GM12892 (cell line): ENCODE measurements around the gene ZFR2.

Experiments
- POLR2A ChIP-seq: IDR thresholded peaks from 2 replicates; pipeline ENCODE4 v1.6.1; 2011; ENCODE audit warnings: low read depth, low read length, control low read depth
- POLR2AphosphoS5 ChIP-seq: IDR thresholded peaks from 2 replicates; pipeline ENCODE4 v1.6.1; 2011; ENCODE audit warnings: low read depth, low read length, control low read depth

GRCh38 chr19:3803986-3804385 is 64.9 kb downstream of the ZFR2 start:
- no peak for TF ChIP-seq POLR2AphosphoS5
- TF ChIP-seq POLR2A = no peak
